ENCODE measurements around the gene ABCC8.

The ABCC8 gene

GRCh38 chr11:17432002-17432401 is 44.6 kb downstream of the ABCC8 start:
- no peak for TF ChIP-seq ZNF140 (tag by site-specific recombination; IDR thresholded peaks at IDR 0.05)
- TF ChIP-seq ZNF768 (tag by site-specific recombination; IDR thresholded peaks at IDR 0.05): no peak
- TF ChIP-seq ZIC2 (tag by site-specific recombination; IDR thresholded peaks at IDR 0.05): no peak
- TF ChIP-seq ZFHX2 (tag by site-specific recombination; conservative IDR thresholded peaks at IDR 0.05): peak; percentile 54; the same call in 1 of the 2 replicates
- peak; percentile 30; the same call in 1 of the 2 replicates for TF ChIP-seq KLF1 (tag by site-specific recombination; IDR thresholded peaks at IDR 0.05)
- TF ChIP-seq ZNF76 (tag by site-specific recombination; IDR thresholded peaks at IDR 0.05; ENCODE audit: borderline replicate concordance, low read depth): no peak
- no peak for TF ChIP-seq EGR2 (tag by site-specific recombination; IDR thresholded peaks at IDR 0.05; ENCODE audit: low read depth)
- TF ChIP-seq INSM2 (tag by site-specific recombination; IDR thresholded peaks at IDR 0.05): no peak
- no peak for TF ChIP-seq ZBTB6 (tag by site-specific recombination; IDR thresholded peaks at IDR 0.05)
- TF ChIP-seq TRIM28 (IDR thresholded peaks at IDR 0.05; ENCODE audit: borderline replicate concordance, low read length): no peak
- no peaks in the 10 kb centered on the region for H3K9me3 ChIP-seq (ENCODE audit: control insufficient read depth, insufficient read depth, low read depth, low read length)
- no peak overlapping the region for H3K4me3 ChIP-seq (ENCODE audit: low read depth, low read length)
- no peaks in the 10 kb centered on the region for H3K36me3 ChIP-seq (ENCODE audit: control insufficient read depth in 2 of 2, insufficient read depth in 1 of 2, low read length in 2 of 2)
- CTCF ChIA-PET: interaction anchor here (0.7 to 1.5 kb wide), 4 partner anchors 9 to 223 kb away, joined by 3 to 4 read pairs (median 3); no protein-coding TSS in a partner anchor
- POLR2A ChIA-PET: no interaction called here
- H3K4me1 ChIP-seq (ENCODE audit: control insufficient read depth, insufficient read depth, low read length): 0 out of 2 replicates have a peak, but pooled peaks cover 2% of the 10 kb centered on the region
- no peak overlapping the region for H3K27ac ChIP-seq (ENCODE audit: extremely low read depth, low read depth, low read length)

- H3K4me1 ChIP-seq (ENCODE audit: control insufficient read depth, insufficient read depth, low read length): 0 out of 2 replicates have a peak, but pooled peaks cover 2% of the 10 kb centered on the region
- H3K36me3 ChIP-seq (ENCODE audit: control insufficient read depth in 2 of 2, insufficient read depth in 1 of 2, low read length in 2 of 2): no peaks in the 10 kb centered on the region
- H3K4me3 ChIP-seq (ENCODE audit: low read depth, low read length): no peak overlapping the region
- no peaks in the 10 kb centered on the region for H3K9me3 ChIP-seq (ENCODE audit: control insufficient read depth, insufficient read depth, low read depth, low read length)
- CTCF ChIA-PET: interaction anchor here (0.6 to 1.5 kb wide), 2 partner anchors 37 to 97 kb away, joined by 4 read pairs; no protein-coding TSS in a partner anchor
- TF ChIP-seq ZNF174 (tag by site-specific recombination; IDR thresholded peaks at IDR 0.05) (no peak), ZIC2 (tag by site-specific recombination; IDR thresholded peaks at IDR 0.05) (peak; percentile 41; the same call in 1 of the 2 replicates), ZNF335 (tag by site-specific recombination; conservative IDR thresholded peaks at IDR 0.05) (no peak), ZNF529 (tag by site-specific recombination; IDR thresholded peaks at IDR 0.05; ENCODE audit: insufficient replicate concordance) (no peak)
- TF ChIP-seq, protein P1, sequence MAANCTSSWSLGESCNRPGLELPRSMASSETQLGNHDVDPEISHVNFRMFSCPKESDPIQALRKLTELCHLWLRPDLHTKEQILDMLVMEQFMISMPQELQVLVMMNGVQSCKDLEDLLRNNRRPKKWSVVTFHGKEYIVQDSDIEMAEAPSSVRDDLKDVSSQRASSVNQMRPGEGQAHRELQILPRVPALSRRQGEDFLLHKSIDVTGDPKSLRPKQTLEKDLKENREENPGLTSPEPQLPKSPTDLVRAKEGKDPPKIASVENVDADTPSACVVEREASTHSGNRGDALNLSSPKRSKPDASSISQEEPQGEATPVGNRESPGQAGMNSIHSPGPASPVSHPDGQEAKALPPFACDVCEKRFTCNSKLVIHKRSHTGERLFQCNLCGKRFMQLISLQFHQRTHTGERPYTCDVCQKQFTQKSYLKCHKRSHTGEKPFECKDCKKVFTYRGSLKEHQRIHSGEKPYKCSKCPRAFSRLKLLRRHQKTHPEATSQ (tag by site-specific recombination; IDR thresholded peaks at IDR 0.05): no peak
- TF ChIP-seq, protein P2, sequence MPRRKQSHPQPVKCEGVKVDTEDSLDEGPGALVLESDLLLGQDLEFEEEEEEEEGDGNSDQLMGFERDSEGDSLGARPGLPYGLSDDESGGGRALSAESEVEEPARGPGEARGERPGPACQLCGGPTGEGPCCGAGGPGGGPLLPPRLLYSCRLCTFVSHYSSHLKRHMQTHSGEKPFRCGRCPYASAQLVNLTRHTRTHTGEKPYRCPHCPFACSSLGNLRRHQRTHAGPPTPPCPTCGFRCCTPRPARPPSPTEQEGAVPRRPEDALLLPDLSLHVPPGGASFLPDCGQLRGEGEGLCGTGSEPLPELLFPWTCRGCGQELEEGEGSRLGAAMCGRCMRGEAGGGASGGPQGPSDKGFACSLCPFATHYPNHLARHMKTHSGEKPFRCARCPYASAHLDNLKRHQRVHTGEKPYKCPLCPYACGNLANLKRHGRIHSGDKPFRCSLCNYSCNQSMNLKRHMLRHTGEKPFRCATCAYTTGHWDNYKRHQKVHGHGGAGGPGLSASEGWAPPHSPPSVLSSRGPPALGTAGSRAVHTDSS (tag by site-specific recombination; IDR thresholded peaks at IDR 0.05): no peak
- POLR2A ChIA-PET: no interaction called here
- no peak overlapping the region; the same call in 1 of the 2 replicates for H3K27ac ChIP-seq (ENCODE audit: extremely low read depth, low read depth, low read length)
Measured at GRCh38 chr11:17431139-17431538, 45.5 kb downstream of the ABCC8 start.

GRCh38 chr11:17430616-17431015 is 46.0 kb downstream of the ABCC8 start:
- H3K27ac ChIP-seq (ENCODE audit: extremely low read depth, low read depth, low read length): no peak overlapping the region
- no peaks in the 10 kb centered on the region for H3K36me3 ChIP-seq (ENCODE audit: control insufficient read depth in 2 of 2, insufficient read depth in 1 of 2, low read length in 2 of 2)
- no peak for TF ChIP-seq ZBTB48 (tag by site-specific recombination; IDR thresholded peaks at IDR 0.05)
- no peak for TF ChIP-seq TCF7L2 (IDR thresholded peaks at IDR 0.05; ENCODE audit: borderline replicate concordance, low read depth, low read length)
- no peak for TF ChIP-seq ZNF830 (tag by site-specific recombination; IDR thresholded peaks at IDR 0.05; ENCODE audit: low read depth)
- TF ChIP-seq ZNF600 (tag by site-specific recombination; IDR thresholded peaks at IDR 0.05): no peak
- TF ChIP-seq, protein P3, sequence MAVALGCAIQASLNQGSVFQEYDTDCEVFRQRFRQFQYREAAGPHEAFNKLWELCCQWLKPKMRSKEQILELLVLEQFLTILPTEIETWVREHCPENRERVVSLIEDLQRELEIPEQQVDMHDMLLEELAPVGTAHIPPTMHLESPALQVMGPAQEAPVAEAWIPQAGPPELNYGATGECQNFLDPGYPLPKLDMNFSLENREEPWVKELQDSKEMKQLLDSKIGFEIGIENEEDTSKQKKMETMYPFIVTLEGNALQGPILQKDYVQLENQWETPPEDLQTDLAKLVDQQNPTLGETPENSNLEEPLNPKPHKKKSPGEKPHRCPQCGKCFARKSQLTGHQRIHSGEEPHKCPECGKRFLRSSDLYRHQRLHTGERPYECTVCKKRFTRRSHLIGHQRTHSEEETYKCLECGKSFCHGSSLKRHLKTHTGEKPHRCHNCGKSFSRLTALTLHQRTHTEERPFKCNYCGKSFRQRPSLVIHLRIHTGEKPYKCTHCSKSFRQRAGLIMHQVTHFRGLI (tag by site-specific recombination; IDR thresholded peaks at IDR 0.05): no peak
- TF ChIP-seq ZBTB1 (tag by site-specific recombination; IDR thresholded peaks at IDR 0.05): no peak
- H3K4me1 ChIP-seq (ENCODE audit: control insufficient read depth, insufficient read depth, low read length): 0 out of 2 replicates have a peak, but pooled peaks cover 2% of the 10 kb centered on the region
- no peaks in the 10 kb centered on the region for H3K9me3 ChIP-seq (ENCODE audit: control insufficient read depth, insufficient read depth, low read depth, low read length)
- H3K4me3 ChIP-seq (ENCODE audit: low read depth, low read length): no peak overlapping the region
- CTCF ChIA-PET: interaction anchor here (1.0 to 1.7 kb wide), 3 partner anchors 98 to 300 kb away, joined by 3 to 5 read pairs (median 4); no protein-coding TSS in a partner anchor
- POLR2A ChIA-PET: no interaction called here
